K562 (cell line): ENCODE measurements around the gene VWF. TPM values are rescaled to one million over a fixed set of nuclear protein-coding genes. Genes with fewer than 3 reads are reported as not detected.

Experiments used
- ATF1 ChIP-seq, 2 experiments: fragments of 450-650 bp in 1 of 2; IDR thresholded peaks; 2 replicates each; pipeline ENCODE4 v1.6.1; 2016; ENCODE audit warnings: missing compliant biosample characterization in 1 of 2, missing genetic modification characterization in 1 of 2
- BHLHE40 ChIP-seq: IDR thresholded peaks from 2 replicates; pipeline ENCODE4 v1.6.1; 2011; ENCODE audit warnings: low read length, improper control_type of control experiment
- CXXC5 ChIP-seq: fragments of 250-450 bp; sonication (Bioruptor Pico); IDR thresholded peaks from 2 replicates; pipeline ENCODE4 v1.8.0; 2022; ENCODE audit warnings: inconsistent platforms, mild to moderate bottlenecking, moderate library complexity
- DACH1 ChIP-seq: fragments of 450-650 bp; IDR thresholded peaks from 2 replicates; pipeline ENCODE4 v1.6.1; 2018; ENCODE audit not compliant: partially characterized antibody
- FOSL1 ChIP-seq: fragments of 200-800 bp; sonication (Bioruptor generic); conservative IDR thresholded peaks from 2 replicates; pipeline ENCODE4 v1.6.1; 2016; ENCODE audit warnings: missing genetic modification characterization, missing compliant biosample characterization
- GABPA ChIP-seq: fragments of 200-800 bp; sonication (Bioruptor generic); conservative IDR thresholded peaks from 2 replicates; pipeline ENCODE4 v1.6.1; 2016; ENCODE audit warnings: low read depth, missing genetic modification characterization, missing compliant biosample characterization
- KDM1A ChIP-seq, 2 experiments: fragments of 450-650 bp; IDR thresholded peaks; 2 replicates each; pipeline ENCODE4 v1.6.1; 2016; ENCODE audit warnings: mild to moderate bottlenecking in 2 of 2
- NFATC3 ChIP-seq: fragments of 450-650 bp; IDR thresholded peaks from 2 replicates; pipeline ENCODE4 v1.6.1; 2017; ENCODE audit warnings: mild to moderate bottlenecking
- RUNX1 ChIP-seq: sonication (generic); IDR thresholded peaks from 2 replicates; pipeline ENCODE4 v1.6.1; 2016; ENCODE audit warnings: antibody characterized with exemption, low read depth
- SIRT6 ChIP-seq: IDR thresholded peaks from one replicate; pipeline ENCODE4 v1.6.1; 2012; ENCODE audit warnings: low read depth, mild to moderate bottlenecking, control low read depth, inconsistent platforms, low read length, moderate library complexity
- TAF9B ChIP-seq: fragments of 450-650 bp; IDR thresholded peaks from 2 replicates; pipeline ENCODE4 v1.6.1; 2018; ENCODE audit warnings: mild to moderate bottlenecking; ENCODE audit not compliant: partially characterized antibody
- VEZF1 ChIP-seq: fragments of 200-800 bp; sonication (Bioruptor generic); IDR thresholded peaks from 2 replicates; pipeline ENCODE4 v1.6.1; 2017; ENCODE audit warnings: missing genetic modification characterization, missing compliant biosample characterization
- ZKSCAN8 ChIP-seq: fragments of 200-800 bp; sonication (Bioruptor generic); IDR thresholded peaks from 2 replicates; pipeline ENCODE4 v1.6.1; 2016; ENCODE audit warnings: missing genetic modification characterization, missing compliant biosample characterization
- ZNF318 ChIP-seq, 2 experiments: fragments of 450-650 bp; IDR thresholded peaks; 2 replicates each; pipeline ENCODE4 v1.6.1; 2016; ENCODE audit warnings: mild to moderate bottlenecking in 2 of 2, borderline replicate concordance in 1 of 2, low read depth in 1 of 2, moderate library complexity in 1 of 2
- polyA plus RNA-seq, 8 experiments: library from polyadenylated mRNA; depleted of rRNA in 4 of 8; stranded (reverse) in 5 of 8; unstranded in 3 of 8; fragments of >200 nt; fragmentation: Nextera tagmentation in 2 of 8; fragmentation: Illumina TruSeq in 1 of 8; extraction: Ambion mirVana in 2 of 8; extraction: Trizol in 1 of 8; gene quantifications; 2 replicates each; pipeline versions ENCODE4 v1.2.1 to v1.2.3, GENCODE V29; 2011 to 2014; ENCODE audit warnings: inconsistent platforms in 1 of 8, missing spikeins in 1 of 8
- total RNA-seq, 7 experiments: library from RNA; depleted of rRNA in 6 of 7; stranded (reverse); fragments of >200 nt in 6 of 7; fragmentation: Illumina TruSeq in 2 of 7; extraction: Trizol in 2 of 7; gene quantifications; 2 replicates each; pipeline versions ENCODE4 v1.2.1 to v1.2.3, GENCODE V29; 2011 to 2021; ENCODE audit warnings: low replicate concordance in 1 of 7
- TF ChIP-seq, protein P1 (sequence below), 3 experiments: IDR thresholded peaks in 2 of 3; conservative IDR thresholded peaks in 1 of 3; 2 replicates each; pipeline ENCODE4 v1.5.1; 2011 to 2012; ENCODE audit warnings: low read length in 3 of 3, mild to moderate bottlenecking in 3 of 3, control low read depth in 2 of 3, improper control_type of control experiment in 1 of 3, inconsistent platforms in 1 of 3, low read depth in 1 of 3, mixed read lengths in 1 of 3, moderate library complexity in 1 of 3; ENCODE audit not compliant: insufficient read depth in 2 of 3

Gene VWF
- total and polyA plus RNA-seq, 9 of the 15 experiments (the other 6 are each of a cell fraction or from before 2014, with no cell fraction given): 0.53 TPM; not detected in 8

DNA sequence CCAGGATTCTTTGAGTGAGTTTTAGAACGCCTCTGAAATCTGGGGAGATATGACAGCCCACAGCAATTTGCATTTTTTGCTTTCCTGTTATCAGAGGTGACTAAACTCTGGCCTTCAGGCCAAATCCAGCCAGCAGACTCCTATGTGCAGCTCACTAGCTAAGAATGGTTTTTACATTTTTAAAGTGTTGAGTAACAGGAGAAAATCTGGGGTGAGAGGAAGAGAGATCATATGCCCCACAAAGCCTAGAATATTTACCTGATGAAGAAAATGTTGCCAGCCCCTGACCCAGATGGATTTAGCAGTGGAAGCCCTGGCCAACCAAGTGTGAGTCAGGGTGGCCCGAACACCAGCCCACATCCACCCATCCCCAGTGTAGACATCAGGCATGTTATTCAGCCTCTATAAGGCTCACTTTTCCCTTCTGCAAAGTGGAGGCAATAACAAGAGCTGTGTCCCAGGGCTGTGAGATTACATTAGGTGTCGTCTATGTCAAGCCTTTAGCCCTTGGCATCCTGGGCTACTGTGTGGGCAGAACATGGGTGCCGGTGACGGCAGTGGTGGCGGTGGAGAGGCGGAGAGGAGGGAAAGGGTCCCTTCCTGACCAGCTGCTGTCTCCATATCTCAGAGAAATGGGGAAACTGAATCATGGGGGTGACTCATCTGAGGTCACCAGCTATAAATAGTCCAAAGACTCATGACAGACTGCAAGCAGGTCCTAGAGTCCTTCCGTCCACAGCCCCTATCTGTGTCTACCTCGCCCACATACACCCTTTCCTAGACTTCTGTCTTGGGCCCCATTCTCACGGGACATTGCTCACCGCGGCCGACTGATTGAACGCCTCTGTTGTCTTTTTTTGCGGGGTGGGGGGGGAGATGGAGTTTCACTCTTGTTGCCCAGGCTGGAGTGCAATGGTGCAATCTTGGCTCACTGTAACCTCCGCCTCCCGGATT is 43.1 kb upstream of the VWF start (continued):
- TF ChIP-seq SIRT6 (no peak), KDM1A (IDR thresholded peaks at IDR 0.05) (peak in 1 of 2 experiments; percentile 12; a peak in 1 of 4 replicates), NFATC3 (peak; percentile 90), FOSL1 (tag) (peak; percentile 100), BHLHE40 (peak; percentile 89), DACH1 (peak; percentile 27), VEZF1 (CRISPR knock-in tag) (peak; percentile 59; the same call in 1 of the 2 replicates), GABPA (tag) (peak; percentile 49; the same call in 1 of the 2 replicates), ATF1 (CRISPR knock-in tag; IDR thresholded peaks at IDR 0.05) (no peak), ATF1 (tag; IDR thresholded peaks at IDR 0.05) (peak; percentile 66), RUNX1 (no peak), ZKSCAN8 (CRISPR knock-in tag) (peak; percentile 64), TAF9B (peak; percentile 75), CXXC5 (CRISPR knock-in tag) (peak; percentile 38; the same call in 1 of the 2 replicates), ZNF318 (IDR thresholded peaks at IDR 0.05; ENCODE audit: borderline replicate concordance in 1 of 2, low read depth in 1 of 2) (peak in 1 of 2 experiments; percentile 89; a peak in 2 of 4 replicates)
- TF ChIP-seq, protein P1, sequence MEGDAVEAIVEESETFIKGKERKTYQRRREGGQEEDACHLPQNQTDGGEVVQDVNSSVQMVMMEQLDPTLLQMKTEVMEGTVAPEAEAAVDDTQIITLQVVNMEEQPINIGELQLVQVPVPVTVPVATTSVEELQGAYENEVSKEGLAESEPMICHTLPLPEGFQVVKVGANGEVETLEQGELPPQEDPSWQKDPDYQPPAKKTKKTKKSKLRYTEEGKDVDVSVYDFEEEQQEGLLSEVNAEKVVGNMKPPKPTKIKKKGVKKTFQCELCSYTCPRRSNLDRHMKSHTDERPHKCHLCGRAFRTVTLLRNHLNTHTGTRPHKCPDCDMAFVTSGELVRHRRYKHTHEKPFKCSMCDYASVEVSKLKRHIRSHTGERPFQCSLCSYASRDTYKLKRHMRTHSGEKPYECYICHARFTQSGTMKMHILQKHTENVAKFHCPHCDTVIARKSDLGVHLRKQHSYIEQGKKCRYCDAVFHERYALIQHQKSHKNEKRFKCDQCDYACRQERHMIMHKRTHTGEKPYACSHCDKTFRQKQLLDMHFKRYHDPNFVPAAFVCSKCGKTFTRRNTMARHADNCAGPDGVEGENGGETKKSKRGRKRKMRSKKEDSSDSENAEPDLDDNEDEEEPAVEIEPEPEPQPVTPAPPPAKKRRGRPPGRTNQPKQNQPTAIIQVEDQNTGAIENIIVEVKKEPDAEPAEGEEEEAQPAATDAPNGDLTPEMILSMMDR (IDR thresholded peaks at IDR 0.05 in 2 of 3, conservative IDR thresholded peaks at IDR 0.05 in 1 of 3; ENCODE audit: insufficient read depth in 2 of 3, low read depth in 1 of 3, low read length in 3 of 3): no peak
